Stomach (tissue), 9 donors: ENCODE measurements around the gene SUSD4. TPM values are rescaled to one million over a fixed set of nuclear protein-coding genes. Genes with fewer than 3 reads are reported as not detected.

Source experiments
- DNase-seq, 2 donors: peaks; one replicate each; pipeline versions ENCODE4 v3.0.0 to v3.0.0-alpha.2; 2013 to 2019
- H3K27ac ChIP-seq, 5 donors: fragments of 200-600 bp in 4 of 5; sonication (generic) in 4 of 5; one replicate each; pipeline ENCODE4 v1.5.1; 2013 to 2019; ENCODE audit warnings: mild to moderate bottlenecking in 1 of 5, moderate library complexity in 1 of 5
- H3K27me3 ChIP-seq, 3 donors: fragments of 200-600 bp; sonication (generic); one replicate each; pipeline ENCODE4 v1.5.1; 2017 to 2019; ENCODE audit warnings: mixed run types in 1 of 3
- H3K36me3 ChIP-seq, 4 donors: fragments of 200-600 bp; sonication (generic); 1 replicate in 3 of 4; 2 replicates in 1 of 4; pipeline ENCODE4 v1.5.1; 2016 to 2019
- H3K4me1 ChIP-seq, 4 donors: fragments of 200-600 bp; sonication (generic); one replicate each; pipeline ENCODE4 v1.5.1; 2016 to 2019
- H3K4me3 ChIP-seq, 4 donors: fragments of 200-600 bp; sonication (generic) in 3 of 4; one replicate each; pipeline ENCODE4 v1.5.1; 2016 to 2019; ENCODE audit warnings: mild to moderate bottlenecking in 1 of 4
- H3K9me3 ChIP-seq, 4 donors: fragments of 200-600 bp; sonication (generic); one replicate each; pipeline ENCODE4 v1.5.1; 2016 to 2019
- CTCF ChIP-seq, 7 experiments: fragments of 450-650 bp in 4 of 7; fragments of 200-600 bp in 3 of 7; sonication (generic) in 3 of 7; IDR thresholded peaks; one replicate each; pipeline ENCODE4 v1.5.1; 2016 to 2019; ENCODE audit warnings: antibody characterized with exemption in 7 of 7, control low read depth in 2 of 7, mild to moderate bottlenecking in 1 of 7
- EP300 ChIP-seq: sonication (generic); formaldehyde crosslinking; IDR thresholded peaks from one replicate; pipeline ENCODE4 v1.6.1; 2017; ENCODE audit warnings: antibody characterized with exemption
- POLR2A ChIP-seq, 4 donors: fragments of 450-650 bp; IDR thresholded peaks; one replicate each; pipeline ENCODE4 v1.6.1; 2016; ENCODE audit warnings: antibody characterized with exemption in 4 of 4, control low read depth in 2 of 4, mild to moderate bottlenecking in 1 of 4, moderate library complexity in 1 of 4
- POLR2AphosphoS5 ChIP-seq, 3 donors: sonication (generic); formaldehyde crosslinking; IDR thresholded peaks; one replicate each; pipeline ENCODE4 v1.6.1; 2016; ENCODE audit warnings: antibody characterized with exemption in 3 of 3
- WGBS, 5 donors: extraction: QIAGEN DNeasy Blood & Tissue Kit in 3 of 5; methylation state at CpG; one replicate each; pipeline versions ENCODE4 v1.1.5 to v1.1.7; 2013 to 2018; 5-methylcytosine and 5-hydroxymethylcytosine counted together
- intact Hi-C: fragments of 100-400 bp; cut with DNase I; formaldehyde crosslinking; loops from one replicate; pipeline ENCODE4 v1.15.1; 2023; ENCODE audit warnings: low total_unique reads
- polyA plus RNA-seq, 3 donors: library from polyadenylated mRNA; stranded (reverse); fragments of 200-250 nt; gene quantifications; one replicate each; pipeline ENCODE4 v1.2.3, GENCODE V29; 2013
- total RNA-seq, 5 donors: library from RNA; depleted of rRNA; stranded (reverse); fragments of >200 nt; gene quantifications; one replicate each; pipeline versions ENCODE4 v1.1.0 to v1.2.3, GENCODE V29; 2014 to 2016
- donor health status: healthy with polysubstance abuse.
- donor health status: Bipolar disorder and iron deficiency.
- donor health status: healthy.

The SUSD4 gene
- total and polyA plus RNA-seq, 8 donors, result 5.5 to 35.6 (median 8.1) TPM; not detected in 1

- 20 to 43% (median 25%) methylated on average over 4 of the region's 4 CpGs for WGBS, 5 donors
- intact Hi-C loops, result no loop called here
- Histone ChIP-seq H3K27ac (no peak overlapping the region), H3K9me3 (no peaks in the 10 kb centered on the region), H3K36me3 (peaks cover 0 to 9% (median 0%) of the 10 kb centered on the region in 4 donors), H3K4me3 (no peak overlapping the region), H3K27me3 (no peaks in the 10 kb centered on the region), H3K4me1 (peaks cover 0 to 32% (median 10%) of the 10 kb centered on the region in 4 donors)
- peak; percentile 20 to 31 for DNase-seq
- TF ChIP-seq CTCF (IDR thresholded peaks at IDR 0.05), result no peak
- no peak for TF ChIP-seq EP300
- TF ChIP-seq POLR2AphosphoS5 (IDR thresholded peaks at IDR 0.05), result no peak
- no peak for TF ChIP-seq POLR2A (IDR thresholded peaks at IDR 0.05)
Measured at GRCh38 chr1:223269006-223269405, 95.0 kb downstream of the SUSD4 start.

GRCh38 chr1:223266632-223267172, 97.3 kb downstream of the SUSD4 start:
- TF ChIP-seq POLR2A (IDR thresholded peaks at IDR 0.05), result no peak
- TF ChIP-seq CTCF (IDR thresholded peaks at IDR 0.05), result no peak
- no peak for TF ChIP-seq POLR2AphosphoS5 (IDR thresholded peaks at IDR 0.05)
- TF ChIP-seq EP300, result no peak
- WGBS, 5 donors, result 48 to 71% (median 60%) methylated on average over 3 of the region's 3 CpGs
- Histone ChIP-seq H3K36me3 (peaks cover 0 to 9% (median 0%) of the 10 kb centered on the region in 4 donors), H3K4me3 (no peak overlapping the region), H3K4me1 (peaks cover 0 to 28% (median 10%) of the 10 kb centered on the region in 4 donors), H3K27me3 (no peaks in the 10 kb centered on the region), H3K27ac (no peak overlapping the region), H3K9me3 (no peaks in the 10 kb centered on the region)
- DNase-seq, result no peak
- intact Hi-C loops, result no loop called here

- Histone ChIP-seq H3K4me1 (peaks cover 0 to 15% (median 10%) of the 10 kb centered on the region in 4 donors), H3K4me3 (no peak overlapping the region), H3K27ac (no peak overlapping the region), H3K9me3 (no peaks in the 10 kb centered on the region), H3K27me3 (no peaks in the 10 kb centered on the region), H3K36me3 (peaks cover 0 to 9% (median 0%) of the 10 kb centered on the region in 4 donors)
- DNase-seq, result no peak
- 80 to 89% (median 81%) methylated on average over 10 of the region's 10 CpGs for WGBS, 5 donors
- intact Hi-C loops, result no loop called here
- TF ChIP-seq CTCF (IDR thresholded peaks at IDR 0.05) (no peak), POLR2A (IDR thresholded peaks at IDR 0.05) (no peak), EP300 (no peak), POLR2AphosphoS5 (IDR thresholded peaks at IDR 0.05) (no peak)
Measured at GRCh38 chr1:223264983-223265908, 98.7 kb downstream of the SUSD4 start.

GRCh38 chr1:223264529-223264928, 99.4 kb downstream of the SUSD4 start:
- no peak for DNase-seq
- Histone ChIP-seq H3K36me3 (peaks cover 0 to 9% (median 0%) of the 10 kb centered on the region in 4 donors), H3K27me3 (no peaks in the 10 kb centered on the region), H3K4me1 (peaks cover 0 to 10% (median 8%) of the 10 kb centered on the region in 4 donors), H3K4me3 (no peak overlapping the region), H3K9me3 (no peaks in the 10 kb centered on the region), H3K27ac (no peak overlapping the region)
- 53 to 69% (median 59%) methylated on average over 8 of the region's 8 CpGs for WGBS, 5 donors
- intact Hi-C loops, result no loop called here
- TF ChIP-seq CTCF (IDR thresholded peaks at IDR 0.05) (no peak), EP300 (no peak), POLR2AphosphoS5 (IDR thresholded peaks at IDR 0.05) (no peak), POLR2A (IDR thresholded peaks at IDR 0.05) (no peak)
